Karpas-422 (cell line): ENCODE measurements around the gene FLACC1. TPM values are rescaled to one million over a fixed set of nuclear protein-coding genes. Genes with fewer than 3 reads are reported as not detected.

Experiments
- DNase-seq: peaks from one replicate; pipeline ENCODE4 v3.0.0-alpha.2; 2015
- H2AFZ ChIP-seq: fragments of 200-600 bp; sonication (generic); 2 replicates; pipeline ENCODE4 v1.6.1; 2014; ENCODE audit warnings: antibody characterized with exemption, low read length, mixed read lengths
- H3K27ac ChIP-seq: fragments of 200-600 bp; sonication (generic); 2 replicates; pipeline ENCODE4 v1.5.1; 2014; ENCODE audit warnings: mild to moderate bottlenecking, low read length, moderate library complexity
- H3K27me3 ChIP-seq: fragments of 200-600 bp; sonication (generic); 2 replicates; pipeline ENCODE4 v1.6.1; 2014; ENCODE audit warnings: low read length, mixed read lengths
- H3K36me3 ChIP-seq: fragments of 200-600 bp; sonication (generic); 2 replicates; pipeline ENCODE4 v1.6.1; 2014; ENCODE audit warnings: low read length, mixed read lengths; ENCODE audit not compliant: insufficient read depth
- H3K4me1 ChIP-seq: fragments of 200-600 bp; sonication (generic); 2 replicates; pipeline ENCODE4 v1.6.1; 2014; ENCODE audit warnings: mild to moderate bottlenecking, low read length, mixed read lengths
- H3K4me2 ChIP-seq: fragments of 200-600 bp; sonication (generic); 2 replicates; pipeline ENCODE4 v1.6.1; 2014; ENCODE audit warnings: low read length, low read depth, mild to moderate bottlenecking; ENCODE audit not compliant: poor library complexity, severe bottlenecking
- H3K4me3 ChIP-seq: fragments of 200-600 bp; sonication (generic); 2 replicates; pipeline ENCODE4 v1.5.1; 2014; ENCODE audit warnings: mild to moderate bottlenecking, antibody characterized with exemption, low read length, mixed read lengths
- H3K79me2 ChIP-seq: fragments of 200-600 bp; sonication (generic); 2 replicates; pipeline ENCODE4 v1.6.1; 2014; ENCODE audit warnings: mild to moderate bottlenecking, low read length, mixed read lengths
- H3K9ac ChIP-seq: fragments of 200-600 bp; sonication (generic); 2 replicates; pipeline ENCODE4 v1.6.0; 2014; ENCODE audit warnings: low read length
- H3K9me2 ChIP-seq: fragments of 200-600 bp; sonication (generic), shearing (Covaris generic); replicated peaks from 2 replicates; pipeline ENCODE4 v1.6.0; 2014; ENCODE audit warnings: mild to moderate bottlenecking, low read length, moderate library complexity; ENCODE audit not compliant: insufficient read depth
- H3K9me3 ChIP-seq: fragments of 300-700, 200-600 bp; sonication (generic); 2 replicates; pipeline ENCODE4 v1.6.1; 2014; ENCODE audit warnings: low read length, mixed read lengths
- H4K20me1 ChIP-seq: fragments of 200-600 bp; sonication (generic); 2 replicates; pipeline ENCODE4 v1.6.1; 2014; ENCODE audit warnings: mild to moderate bottlenecking, antibody characterized with exemption, low read length, low read depth; ENCODE audit not compliant: insufficient read depth
- total RNA-seq: library from RNA; depleted of rRNA; stranded (reverse); fragments of >200 nt; shearing (Covaris generic); gene quantifications from 2 replicates; pipeline ENCODE4 v1.2.3, GENCODE V29; 2014; ENCODE audit warnings: low replicate concordance

Gene FLACC1
- total RNA-seq, 1 experiment from 2014 or later: 13.2 TPM

GRCh38 chr2:201280191-201281040 is 76.7 kb downstream of the FLACC1 start:
- no peak overlapping the region for H3K4me3 ChIP-seq
- H3K27me3 ChIP-seq: no peaks in the 10 kb centered on the region
- no peak overlapping the region for H2AFZ ChIP-seq
- no peaks in the 10 kb centered on the region for H3K9me2 ChIP-seq
- H3K9ac ChIP-seq: no peak overlapping the region
- no peaks in the 10 kb centered on the region for H3K79me2 ChIP-seq
- DNase-seq: no peak
- no peaks in the 10 kb centered on the region for H4K20me1 ChIP-seq
- H3K4me2 ChIP-seq: no peak overlapping the region
- H3K4me1 ChIP-seq: no peaks in the 10 kb centered on the region
- H3K9me3 ChIP-seq: no peaks in the 10 kb centered on the region
- no peak overlapping the region for H3K27ac ChIP-seq
- peaks cover 33% of the 10 kb centered on the region for H3K36me3 ChIP-seq

DNA sequence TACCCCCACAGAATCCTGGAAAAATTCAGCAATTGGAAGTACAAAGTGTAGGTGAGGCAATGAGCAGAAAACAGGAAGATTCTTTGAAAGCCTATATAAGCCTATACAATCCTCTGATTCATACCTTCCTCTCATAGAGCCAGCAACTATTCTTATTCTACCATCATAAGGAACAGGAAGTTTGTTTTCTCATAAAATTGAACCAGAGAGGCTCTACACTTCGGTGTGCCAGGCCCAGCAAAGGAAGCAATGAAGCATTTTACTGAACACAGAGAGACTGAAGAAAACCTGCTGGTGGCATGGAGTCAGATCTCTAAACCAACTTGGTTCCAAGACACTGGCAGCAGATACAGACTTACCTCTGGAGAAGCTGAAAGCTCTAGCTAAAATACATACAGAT is 78.1 kb downstream of the FLACC1 start:
- Histone ChIP-seq H3K4me3 (no peak overlapping the region), H3K79me2 (no peaks in the 10 kb centered on the region), H2AFZ (no peak overlapping the region), H3K4me1 (no peaks in the 10 kb centered on the region), H3K9ac (no peak overlapping the region), H3K27ac (no peak overlapping the region), H4K20me1 (no peaks in the 10 kb centered on the region), H3K27me3 (no peaks in the 10 kb centered on the region), H3K9me2 (no peaks in the 10 kb centered on the region), H3K9me3 (no peaks in the 10 kb centered on the region), H3K4me2 (no peak overlapping the region), H3K36me3 (peaks cover 31% of the 10 kb centered on the region)
- DNase-seq: no peak

GRCh38 chr2:201276511-201276910 is 80.6 kb downstream of the FLACC1 start:
- no peak for DNase-seq
- H3K9me2 ChIP-seq: no peaks in the 10 kb centered on the region
- no peak overlapping the region for H3K27ac ChIP-seq
- H2AFZ ChIP-seq: no peak overlapping the region
- no peaks in the 10 kb centered on the region for H3K4me1 ChIP-seq
- no peaks in the 10 kb centered on the region for H3K79me2 ChIP-seq
- no peaks in the 10 kb centered on the region for H3K9me3 ChIP-seq
- H3K27me3 ChIP-seq: no peaks in the 10 kb centered on the region
- no peak overlapping the region for H3K4me3 ChIP-seq
- no peak overlapping the region for H3K4me2 ChIP-seq
- H3K36me3 ChIP-seq: peaks cover 41% of the 10 kb centered on the region
- no peaks in the 10 kb centered on the region for H4K20me1 ChIP-seq
- no peak overlapping the region for H3K9ac ChIP-seq

- Histone ChIP-seq H3K27ac (no peak overlapping the region), H2AFZ (no peak overlapping the region), H3K27me3 (no peaks in the 10 kb centered on the region), H3K9ac (no peak overlapping the region), H3K79me2 (no peaks in the 10 kb centered on the region), H3K4me2 (no peak overlapping the region), H3K9me3 (no peaks in the 10 kb centered on the region), H3K4me1 (no peaks in the 10 kb centered on the region), H3K4me3 (no peak overlapping the region), H3K36me3 (peaks cover 41% of the 10 kb centered on the region), H3K9me2 (no peaks in the 10 kb centered on the region), H4K20me1 (no peaks in the 10 kb centered on the region)
- no peak for DNase-seq
These were observed 81.2 kb downstream of the FLACC1 start for GRCh38 chr2:201275990-201276389.

GRCh38 chr2:201275069-201275468 is 82.1 kb downstream of the FLACC1 start:
- no peak overlapping the region for H3K27ac ChIP-seq
- no peaks in the 10 kb centered on the region for H3K27me3 ChIP-seq
- H3K4me3 ChIP-seq: no peak overlapping the region
- no peak overlapping the region for H2AFZ ChIP-seq
- H3K36me3 ChIP-seq: peaks cover 43% of the 10 kb centered on the region
- no peaks in the 10 kb centered on the region for H3K4me1 ChIP-seq
- no peaks in the 10 kb centered on the region for H3K9me2 ChIP-seq
- no peaks in the 10 kb centered on the region for H3K79me2 ChIP-seq
- H3K9me3 ChIP-seq: no peaks in the 10 kb centered on the region
- DNase-seq: no peak
- H4K20me1 ChIP-seq: no peaks in the 10 kb centered on the region
- H3K4me2 ChIP-seq: no peak overlapping the region
- no peak overlapping the region for H3K9ac ChIP-seq

GRCh38 chr2:201273330-201273983 is 83.7 kb downstream of the FLACC1 start:
- H3K79me2 ChIP-seq: peaks cover 9% of the 10 kb centered on the region; the same call in 1 of the 2 replicates
- peaks cover 48% of the 10 kb centered on the region for H3K36me3 ChIP-seq
- H3K4me3 ChIP-seq: no peak overlapping the region
- no peak overlapping the region for H2AFZ ChIP-seq
- H3K27me3 ChIP-seq: no peaks in the 10 kb centered on the region
- H3K4me2 ChIP-seq: no peak overlapping the region
- no peaks in the 10 kb centered on the region for H3K4me1 ChIP-seq
- no peak overlapping the region for H3K27ac ChIP-seq
- no peaks in the 10 kb centered on the region for H4K20me1 ChIP-seq
- H3K9me2 ChIP-seq: no peaks in the 10 kb centered on the region
- DNase-seq: no peak
- H3K9ac ChIP-seq: no peak overlapping the region
- H3K9me3 ChIP-seq: no peaks in the 10 kb centered on the region

DNA sequence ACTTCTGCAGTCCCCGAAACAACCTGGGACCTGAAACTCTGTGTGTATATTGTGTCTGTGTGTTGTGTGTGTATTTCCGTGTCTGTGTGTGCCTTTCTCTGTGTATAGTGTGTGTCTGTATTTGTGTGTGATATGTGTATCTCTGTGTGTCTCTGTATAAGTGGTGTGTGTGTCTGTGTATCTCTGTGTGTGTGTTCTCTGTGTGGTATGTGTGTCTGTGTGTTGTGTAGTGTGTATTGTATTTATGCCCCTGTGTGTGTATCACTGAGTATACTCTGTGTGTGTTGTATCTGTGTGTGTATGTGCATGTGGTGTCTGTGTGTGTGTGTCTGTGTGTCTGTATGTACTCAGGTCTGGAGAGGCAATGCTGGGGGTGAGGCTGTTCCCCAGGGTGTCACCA is 85.2 kb downstream of the FLACC1 start:
- Histone ChIP-seq H3K27me3 (no peaks in the 10 kb centered on the region), H3K4me1 (no peaks in the 10 kb centered on the region), H3K9me2 (no peaks in the 10 kb centered on the region), H3K9ac (no peak overlapping the region), H3K4me2 (no peak overlapping the region), H3K4me3 (no peak overlapping the region), H3K79me2 (peaks cover 18% of the 10 kb centered on the region), H3K36me3 (peaks cover 50% of the 10 kb centered on the region), H2AFZ (no peak overlapping the region), H4K20me1 (no peaks in the 10 kb centered on the region), H3K27ac (no peak overlapping the region), H3K9me3 (no peaks in the 10 kb centered on the region)
- no peak for DNase-seq

DNA sequence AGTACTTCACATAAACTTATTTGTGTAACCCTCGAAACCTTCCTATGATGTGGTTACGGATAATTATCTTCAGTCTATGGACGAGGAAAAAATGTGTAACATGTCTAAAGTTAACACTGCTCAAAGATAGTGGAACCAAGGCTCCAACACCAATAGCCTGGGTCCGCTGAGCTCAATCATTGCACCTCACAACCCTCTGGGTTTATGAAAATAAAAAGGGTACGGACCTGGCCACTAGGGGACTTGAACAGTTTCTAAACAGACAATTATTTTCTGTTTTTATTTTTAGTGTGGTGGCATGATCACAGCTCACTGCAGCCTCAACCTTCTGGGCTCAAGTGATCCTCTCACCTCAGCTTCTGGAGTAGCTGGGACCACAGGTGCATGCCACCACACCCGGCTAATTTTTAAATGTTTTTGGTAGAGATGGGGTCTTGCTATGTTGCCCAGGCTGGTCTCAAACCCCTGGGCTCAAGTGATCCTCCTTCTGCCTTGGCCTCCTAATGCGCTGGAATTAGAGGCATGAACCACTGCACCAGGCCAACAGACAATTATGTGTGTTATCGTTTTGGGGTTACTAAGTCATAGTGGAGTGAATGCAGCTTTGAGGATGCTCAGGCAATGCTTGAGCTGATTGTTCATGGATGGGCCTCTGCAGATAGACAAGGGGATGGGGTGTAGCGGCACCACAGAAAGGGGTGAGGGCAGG is 86.7 kb downstream of the FLACC1 start:
- Histone ChIP-seq H3K79me2 (peaks cover 31% of the 10 kb centered on the region), H3K27me3 (no peaks in the 10 kb centered on the region), H3K36me3 (peaks cover 42% of the 10 kb centered on the region; the same call in 1 of the 2 replicates), H3K9me3 (no peaks in the 10 kb centered on the region), H3K9ac (no peak overlapping the region), H3K4me3 (no peak overlapping the region), H2AFZ (no peak overlapping the region), H3K9me2 (no peaks in the 10 kb centered on the region), H3K4me2 (no peak overlapping the region), H4K20me1 (no peaks in the 10 kb centered on the region; the same call in 1 of the 2 replicates), H3K4me1 (no peaks in the 10 kb centered on the region), H3K27ac (no peak overlapping the region)
- DNase-seq: no peak
